Uterus (tissue), 2 donors: ENCODE data around the gene MEPCE.

ENCODE experiments used
- POLR2A ChIP-seq, 2 donors: fragments of 450-650 bp; IDR thresholded peaks; one replicate each; pipeline ENCODE4 v1.6.1; 2016; ENCODE audit warnings: antibody characterized with exemption in 2 of 2, mild to moderate bottlenecking in 1 of 2, moderate library complexity in 1 of 2
- TF ChIP-seq, protein P1 (sequence below), 4 experiments: fragments of 200-600 bp in 2 of 4; fragments of 450-650 bp in 2 of 4; sonication (generic) in 2 of 4; IDR thresholded peaks; one replicate each; pipeline ENCODE4 v1.5.1; 2016 to 2019; ENCODE audit warnings: antibody characterized with exemption in 4 of 4, mild to moderate bottlenecking in 2 of 4, moderate library complexity in 1 of 4

DNA sequence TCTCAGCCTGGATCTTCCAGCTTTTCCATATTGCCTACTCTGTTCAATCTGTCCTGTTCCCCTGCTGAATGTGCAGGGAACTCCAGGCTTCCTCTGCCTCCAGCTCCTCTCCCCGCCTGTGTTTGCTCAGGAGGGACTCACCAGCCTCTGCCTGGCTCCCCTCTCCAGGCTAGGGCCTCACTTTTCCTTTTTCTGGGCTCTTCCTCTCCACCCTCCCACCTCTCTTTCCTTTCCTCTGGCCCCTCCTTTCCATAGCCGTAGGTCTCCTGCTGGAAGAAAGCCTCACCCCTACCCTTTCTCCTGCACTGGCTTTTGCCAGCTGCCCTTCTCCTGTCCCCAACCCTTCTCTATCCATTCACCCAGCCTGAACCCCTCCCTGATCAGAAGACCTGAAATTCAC, 31.4 kb upstream of the MEPCE start:
- TF ChIP-seq, protein P1, sequence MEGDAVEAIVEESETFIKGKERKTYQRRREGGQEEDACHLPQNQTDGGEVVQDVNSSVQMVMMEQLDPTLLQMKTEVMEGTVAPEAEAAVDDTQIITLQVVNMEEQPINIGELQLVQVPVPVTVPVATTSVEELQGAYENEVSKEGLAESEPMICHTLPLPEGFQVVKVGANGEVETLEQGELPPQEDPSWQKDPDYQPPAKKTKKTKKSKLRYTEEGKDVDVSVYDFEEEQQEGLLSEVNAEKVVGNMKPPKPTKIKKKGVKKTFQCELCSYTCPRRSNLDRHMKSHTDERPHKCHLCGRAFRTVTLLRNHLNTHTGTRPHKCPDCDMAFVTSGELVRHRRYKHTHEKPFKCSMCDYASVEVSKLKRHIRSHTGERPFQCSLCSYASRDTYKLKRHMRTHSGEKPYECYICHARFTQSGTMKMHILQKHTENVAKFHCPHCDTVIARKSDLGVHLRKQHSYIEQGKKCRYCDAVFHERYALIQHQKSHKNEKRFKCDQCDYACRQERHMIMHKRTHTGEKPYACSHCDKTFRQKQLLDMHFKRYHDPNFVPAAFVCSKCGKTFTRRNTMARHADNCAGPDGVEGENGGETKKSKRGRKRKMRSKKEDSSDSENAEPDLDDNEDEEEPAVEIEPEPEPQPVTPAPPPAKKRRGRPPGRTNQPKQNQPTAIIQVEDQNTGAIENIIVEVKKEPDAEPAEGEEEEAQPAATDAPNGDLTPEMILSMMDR (IDR thresholded peaks at IDR 0.05) = no peak
- TF ChIP-seq POLR2A (IDR thresholded peaks at IDR 0.05) = no peak
